GM12878 (cell line): Measurements from ENCODE around the gene SNX19.

ENCODE experiments used
- CBX3 ChIP-seq: fragments of 200-600 bp; sonication (generic); IDR thresholded peaks from 2 replicates; pipeline ENCODE4 v1.6.1; 2016; ENCODE audit warnings: low read depth, borderline replicate concordance
- EP300 ChIP-seq, 2 experiments: fragments of 150-350 bp in 1 of 2; IDR thresholded peaks; 2 replicates each; pipeline ENCODE4 v1.6.1; 2011 to 2012; ENCODE audit warnings: low read depth in 2 of 2, low read length in 2 of 2, borderline replicate concordance in 1 of 2, improper control_type of control experiment in 1 of 2, inconsistent platforms in 1 of 2; ENCODE audit not compliant: control insufficient read depth in 1 of 2
- POU2F2 ChIP-seq: IDR thresholded peaks from 3 replicates; pipeline ENCODE4 v1.6.1; 2011; ENCODE audit warnings: low read depth, mild to moderate bottlenecking, low read length, borderline replicate concordance
- YY1 ChIP-seq: IDR thresholded peaks from 2 replicates; pipeline ENCODE4 v1.6.1; 2011; ENCODE audit warnings: low read depth, mild to moderate bottlenecking, low read length
- TF ChIP-seq, protein P1 (sequence below), 3 experiments: IDR thresholded peaks in 2 of 3; conservative IDR thresholded peaks in 1 of 3; 2 replicates each; pipeline ENCODE4 v1.5.1; 2011; ENCODE audit warnings: low read depth in 3 of 3, low read length in 3 of 3, mild to moderate bottlenecking in 3 of 3, control low read depth in 2 of 3, moderate library complexity in 2 of 3, inconsistent platforms in 1 of 3, mixed read lengths in 1 of 3; ENCODE audit not compliant: control insufficient read depth in 2 of 3, insufficient read depth in 1 of 3; ENCODE audit errors: extremely low read depth in 1 of 3

DNA sequence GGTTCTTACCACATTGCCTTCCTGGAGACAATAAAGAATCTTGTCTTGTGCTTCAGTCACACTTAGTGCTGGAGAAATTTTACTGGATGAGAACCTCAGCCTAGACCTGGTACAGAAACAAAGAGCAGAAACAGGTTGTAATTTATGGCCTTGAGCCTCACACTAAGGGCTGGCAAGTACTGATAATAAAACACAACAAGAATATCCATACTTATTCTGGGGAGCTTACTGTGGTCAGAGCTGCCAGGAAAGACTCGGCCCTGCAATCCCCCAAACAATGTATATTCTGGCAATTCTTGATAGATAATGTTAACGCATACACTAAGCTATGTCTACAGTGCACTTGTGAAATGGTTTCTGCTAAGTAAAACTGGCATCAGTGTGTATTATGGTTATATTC lies 9.7 kb downstream of the SNX19 start:
- TF ChIP-seq, protein P1, sequence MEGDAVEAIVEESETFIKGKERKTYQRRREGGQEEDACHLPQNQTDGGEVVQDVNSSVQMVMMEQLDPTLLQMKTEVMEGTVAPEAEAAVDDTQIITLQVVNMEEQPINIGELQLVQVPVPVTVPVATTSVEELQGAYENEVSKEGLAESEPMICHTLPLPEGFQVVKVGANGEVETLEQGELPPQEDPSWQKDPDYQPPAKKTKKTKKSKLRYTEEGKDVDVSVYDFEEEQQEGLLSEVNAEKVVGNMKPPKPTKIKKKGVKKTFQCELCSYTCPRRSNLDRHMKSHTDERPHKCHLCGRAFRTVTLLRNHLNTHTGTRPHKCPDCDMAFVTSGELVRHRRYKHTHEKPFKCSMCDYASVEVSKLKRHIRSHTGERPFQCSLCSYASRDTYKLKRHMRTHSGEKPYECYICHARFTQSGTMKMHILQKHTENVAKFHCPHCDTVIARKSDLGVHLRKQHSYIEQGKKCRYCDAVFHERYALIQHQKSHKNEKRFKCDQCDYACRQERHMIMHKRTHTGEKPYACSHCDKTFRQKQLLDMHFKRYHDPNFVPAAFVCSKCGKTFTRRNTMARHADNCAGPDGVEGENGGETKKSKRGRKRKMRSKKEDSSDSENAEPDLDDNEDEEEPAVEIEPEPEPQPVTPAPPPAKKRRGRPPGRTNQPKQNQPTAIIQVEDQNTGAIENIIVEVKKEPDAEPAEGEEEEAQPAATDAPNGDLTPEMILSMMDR (IDR thresholded peaks at IDR 0.05 in 2 of 3, conservative IDR thresholded peaks at IDR 0.05 in 1 of 3; ENCODE audit: control insufficient read depth in 2 of 3, extremely low read depth in 1 of 3, insufficient read depth in 1 of 3, low read depth in 3 of 3, low read length in 3 of 3): no peak
- no peak for TF ChIP-seq CBX3
- no peak for TF ChIP-seq EP300 (IDR thresholded peaks at IDR 0.05; ENCODE audit: borderline replicate concordance in 1 of 2, control insufficient read depth in 1 of 2, low read depth in 2 of 2, low read length in 2 of 2)
- no peak for TF ChIP-seq YY1
- TF ChIP-seq POU2F2: no peak
